ENCODE results near the gene SLC43A3. TPM values are rescaled to one million over a fixed set of nuclear protein-coding genes. Genes with fewer than 3 reads are reported as not detected.
"Not testable (repeated sequence)": the region's sequence is repeated elsewhere in the genome, so short reads cannot be mapped to it uniquely, and the experiment has no call there.

The SLC43A3 gene
- total and polyA plus RNA-seq, 2 of the 4 experiments (the other 2 are of a cell fraction), result 12.7 to 21.1 TPM

DNA sequence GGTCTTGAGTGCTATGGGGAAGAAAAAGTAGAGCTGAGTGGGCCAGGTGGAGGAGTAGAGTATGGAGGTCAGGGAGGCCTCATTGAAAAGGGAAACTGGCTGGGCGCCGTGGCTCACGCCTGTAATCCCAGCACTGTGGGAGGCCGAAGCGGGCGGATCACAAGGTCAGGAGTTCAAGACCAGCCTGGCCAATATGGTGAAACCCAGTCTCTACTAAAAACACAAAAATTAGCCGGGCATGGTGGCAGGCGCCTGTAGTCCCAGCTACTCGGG lies 18.1 kb upstream of the SLC43A3 start:
- H2AK9ac ChIP-seq (replicated peaks; ENCODE audit: low read depth, low read length, poor library complexity); BruUV-seq (replicated peaks); H3K14ac ChIP-seq (replicated peaks; ENCODE audit: low read depth, low read length); H4K8ac ChIP-seq (ENCODE audit: low read depth in 2 of 2, low read length in 2 of 2); H3K27ac ChIP-seq (ENCODE audit: insufficient read depth, low read length); H4K91ac ChIP-seq (ENCODE audit: insufficient read depth, low read depth, low read length); ATAC-seq (ENCODE audit: low read depth); CTCF ChIA-PET; H2BK5ac ChIP-seq (ENCODE audit: low read depth, low read length, poor library complexity, severe bottlenecking); H2AK5ac ChIP-seq (ENCODE audit: low read depth, low read length); H3K23ac ChIP-seq (ENCODE audit: low read depth, low read length); H3K9me1 ChIP-seq (ENCODE audit: insufficient read depth, low read length); H4K5ac ChIP-seq (ENCODE audit: low read depth, low read length); H2BK15ac ChIP-seq (ENCODE audit: low read depth, low read length); POLR2A ChIA-PET (ENCODE audit: unreplicated experiment); H3K18ac ChIP-seq (ENCODE audit: low read depth, low read length); H3K56ac ChIP-seq (ENCODE audit: extremely low read depth, insufficient read depth, low read length); H3K4me1 ChIP-seq (ENCODE audit: control insufficient read depth, insufficient read depth, low read length); H2BK120ac ChIP-seq (ENCODE audit: low read depth, low read length); H2AFZ ChIP-seq (replicated peaks; ENCODE audit: low read length, poor library complexity); H4K20me1 ChIP-seq (ENCODE audit: insufficient read depth, low read length); H3K79me1 ChIP-seq (ENCODE audit: low read depth in 1 of 2, low read length in 2 of 2); H3K4ac ChIP-seq (ENCODE audit: low read depth, low read length); intact Hi-C loops (cut with micrococcal nuclease); H3K9ac ChIP-seq (ENCODE audit: low read depth, low read length); DNase-seq; dilution Hi-C loops (cut with HindIII; ENCODE audit: low sequenced_read_pairs, unreplicated experiment); in situ Hi-C loops (cut with MboI; ENCODE audit: low sequenced_read_pairs); H3K36me3 ChIP-seq (ENCODE audit: control insufficient read depth, insufficient read depth, low read length); H3K4me2 ChIP-seq (ENCODE audit: low read depth, low read length); H2BK20ac ChIP-seq (ENCODE audit: low read depth, low read length); H3K4me3 ChIP-seq (ENCODE audit: insufficient read depth, low read depth, low read length); H3K9me3 ChIP-seq (ENCODE audit: control insufficient read depth, insufficient read depth, low read length): not testable (repeated sequence)
- 80% methylated on average over 3 of the region's 9 CpGs; no CpG with 5 or more reads in 1 of the 2 experiments for WGBS, 2 experiments (ENCODE audit: extremely low coverage in 2 of 2, insufficient read length in 1 of 2)
- peaks cover 11% of the 10 kb centered on the region for H3K27me3 ChIP-seq (ENCODE audit: control insufficient read depth, insufficient read depth, low read length)

Data from IMR-90 (cell line).